ENCODE data around the gene NPHP4.

The NPHP4 gene

DNA sequence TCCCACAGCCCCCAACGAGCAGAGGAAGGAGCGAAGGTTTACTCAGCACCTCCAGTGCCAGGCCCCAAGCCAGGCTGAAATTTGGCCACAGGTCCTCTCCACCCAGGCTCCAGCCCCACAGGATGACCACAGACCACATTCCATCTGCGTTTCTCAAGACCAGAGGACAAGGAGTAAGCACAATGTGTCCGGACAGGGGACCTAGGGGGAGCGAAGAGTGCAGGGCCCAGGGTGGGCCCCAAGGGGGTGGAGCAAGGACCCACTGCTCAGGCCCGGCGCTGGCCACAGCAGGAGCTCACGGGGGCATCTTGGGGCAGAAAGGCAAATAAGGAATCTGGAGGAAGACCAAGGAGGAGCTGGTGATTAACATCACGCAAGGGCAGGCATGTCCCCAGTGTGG, 100.5 kb downstream of the NPHP4 start:
- no peak for DNase-seq (ENCODE audit: low read depth in 2 of 2)

DNA sequence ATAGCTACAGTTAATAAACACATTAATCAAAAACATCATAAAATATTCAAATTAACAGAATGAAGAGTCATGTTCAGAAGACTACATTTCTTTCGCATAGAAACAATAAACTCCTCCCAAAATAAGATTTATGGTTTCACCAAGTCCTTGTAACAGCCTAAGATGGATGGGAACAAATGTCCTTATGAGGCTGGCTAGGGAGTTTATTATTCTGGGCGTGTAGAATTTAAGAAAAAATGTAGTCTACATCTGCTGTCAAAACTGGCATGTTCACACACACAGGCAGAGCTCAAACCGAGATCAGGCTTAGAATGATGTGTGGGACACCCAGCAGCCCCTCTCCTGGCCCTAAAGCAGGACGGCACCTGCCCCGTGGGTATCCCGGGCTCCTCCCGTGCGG, 101.1 kb downstream of the NPHP4 start:
- no peak for DNase-seq (ENCODE audit: low read depth in 2 of 2)

- no peak for DNase-seq (ENCODE audit: low read depth in 2 of 2)
Measured at GRCh38 chr1:5890346-5891106, 101.7 kb downstream of the NPHP4 start.

DNA sequence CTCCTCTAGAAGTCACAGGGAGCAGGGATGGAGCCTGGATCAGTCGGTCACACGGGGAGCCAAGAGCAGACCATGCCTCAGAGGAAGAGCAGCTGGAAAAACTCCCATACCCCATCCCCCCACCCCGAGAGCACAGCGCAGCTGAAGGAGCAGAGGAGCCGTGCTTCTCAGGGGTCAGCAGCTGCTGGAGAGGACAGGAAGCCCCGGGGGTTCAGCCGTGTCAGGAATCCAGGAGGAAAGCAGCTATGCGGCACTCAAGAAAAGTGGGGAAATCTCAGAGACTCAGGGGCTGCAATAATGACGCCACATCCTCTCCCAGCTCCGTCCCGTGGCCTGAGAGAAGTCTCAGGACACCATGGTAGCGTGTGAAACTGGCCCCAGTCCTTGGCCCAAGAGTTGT, 102.3 kb downstream of the NPHP4 start:
- no peak for DNase-seq (ENCODE audit: low read depth in 2 of 2)

- no peak for DNase-seq (ENCODE audit: low read depth in 2 of 2)
Measured at GRCh38 chr1:5889462-5889861, 102.8 kb downstream of the NPHP4 start.

- no peak for DNase-seq (ENCODE audit: low read depth in 2 of 2)
Measured at GRCh38 chr1:5888606-5889211, 103.5 kb downstream of the NPHP4 start.

DNA sequence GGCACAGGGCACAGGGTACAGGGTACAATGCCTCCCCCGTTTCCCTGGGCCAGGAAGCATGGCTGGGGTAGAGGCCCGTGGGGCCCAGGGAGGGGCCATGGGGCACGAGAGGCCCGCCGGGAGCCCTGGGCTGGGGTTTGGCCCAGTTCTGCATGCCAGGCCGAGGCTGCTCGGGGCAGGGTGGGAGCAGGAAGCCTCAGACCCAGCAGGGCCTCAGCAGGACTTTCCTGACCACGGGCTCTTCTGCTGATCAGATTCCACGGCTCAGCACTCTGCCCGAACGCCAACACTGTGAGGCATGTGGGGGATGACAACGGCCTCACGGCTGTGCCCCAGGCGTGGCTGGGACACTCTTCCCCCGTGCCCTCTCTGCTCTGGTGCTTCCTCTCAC, 104.3 kb downstream of the NPHP4 start:
- DNase-seq (ENCODE audit: low read depth in 2 of 2), result no peak

DNA sequence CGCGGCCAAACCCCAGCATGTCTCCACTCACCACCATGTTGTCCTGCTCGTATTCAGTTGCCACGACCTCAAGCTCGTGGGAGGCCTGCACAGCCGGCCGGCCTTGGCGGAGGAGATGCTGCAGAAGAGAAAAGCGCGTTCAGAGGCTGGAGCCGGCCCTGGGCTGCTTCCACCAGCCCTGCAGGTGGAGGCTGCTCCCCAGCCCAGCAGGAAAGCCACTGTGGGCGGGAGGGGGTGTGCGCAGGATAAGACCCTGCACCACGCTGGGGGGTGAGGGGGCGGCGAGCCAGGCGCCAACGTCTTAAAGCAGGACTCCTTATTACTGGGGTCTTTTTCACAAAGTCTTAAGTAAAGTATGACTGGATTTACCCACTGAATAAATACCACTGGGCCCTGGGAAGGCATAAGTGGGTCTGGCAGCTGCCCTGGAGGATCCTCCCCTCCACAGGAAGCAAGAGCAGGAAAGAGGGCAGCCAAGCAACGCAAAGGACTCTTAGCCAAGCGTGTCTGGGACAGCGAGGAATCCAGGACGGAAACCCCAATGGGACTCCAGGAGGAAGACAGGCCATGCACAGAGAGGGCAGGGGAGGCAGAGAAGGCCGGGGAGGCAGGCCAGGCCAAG, 104.8 kb downstream of the NPHP4 start:
- DNase-seq (ENCODE audit: low read depth in 2 of 2), result no peak

GRCh38 chr1:5886541-5887348, 105.5 kb downstream of the NPHP4 start:
- no peak for DNase-seq (ENCODE audit: low read depth in 2 of 2)

DNA sequence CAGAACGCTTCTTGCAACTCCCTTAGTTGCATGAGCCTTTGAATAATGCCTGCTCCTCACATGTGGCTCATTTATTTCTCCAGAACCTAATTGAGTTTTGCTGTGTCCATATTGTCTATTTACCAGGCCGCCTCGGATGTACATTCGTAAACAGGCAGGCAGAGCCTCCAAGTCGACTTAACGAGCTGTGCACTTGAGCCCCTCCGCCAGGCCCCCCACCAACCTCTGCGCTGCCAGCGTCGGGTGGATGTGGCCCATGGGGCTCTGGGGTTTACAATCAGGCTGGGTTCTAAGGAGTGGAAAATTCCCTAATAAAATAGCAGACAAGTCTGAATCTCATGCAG, 106.1 kb downstream of the NPHP4 start:
- no peak for DNase-seq (ENCODE audit: low read depth in 2 of 2)

- DNase-seq (ENCODE audit: low read depth in 2 of 2), result no peak
Measured at GRCh38 chr1:5885471-5886139, 106.6 kb downstream of the NPHP4 start.

GRCh38 chr1:5884110-5884509, 108.1 kb downstream of the NPHP4 start:
- DNase-seq (ENCODE audit: low read depth in 2 of 2), result no peak

GRCh38 chr1:5883129-5884048, 108.8 kb downstream of the NPHP4 start:
- DNase-seq (ENCODE audit: low read depth in 2 of 2), result no peak

DNA sequence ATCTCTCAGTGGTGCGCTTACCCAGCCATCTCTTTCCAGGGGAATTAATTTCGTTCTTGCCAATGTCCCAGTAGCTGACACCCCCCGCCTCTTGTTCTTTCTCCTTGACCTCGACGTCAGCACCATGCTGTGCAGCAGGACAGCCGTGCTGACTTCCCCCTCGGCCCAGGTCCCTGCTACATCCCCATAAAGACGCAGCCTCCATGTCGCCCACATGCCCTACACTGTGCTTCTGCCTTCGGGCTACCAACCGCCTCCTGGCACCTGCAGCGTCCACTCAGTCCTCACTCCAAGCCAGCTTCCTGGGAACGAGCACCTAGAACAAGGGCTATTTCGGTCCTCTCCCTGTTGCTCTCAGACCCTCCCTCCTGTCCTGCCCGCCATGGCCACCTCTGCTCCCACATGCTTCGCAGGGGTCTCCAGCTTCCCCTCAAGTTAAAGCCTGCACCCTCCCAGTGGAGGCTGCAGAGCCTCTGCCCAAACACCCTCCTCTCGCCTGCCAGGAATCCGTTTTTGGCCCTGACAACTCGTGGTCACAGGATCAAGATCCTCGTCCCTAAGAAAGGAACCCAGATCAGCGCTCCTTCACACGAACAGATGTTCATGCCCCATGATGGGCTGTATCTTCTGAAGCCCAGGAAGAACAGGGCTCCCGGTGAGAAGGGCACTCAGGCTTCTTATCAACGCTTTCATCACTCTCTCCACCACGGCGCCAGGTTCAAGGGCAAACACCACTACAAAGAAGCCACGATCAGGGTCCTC, 109.7 kb downstream of the NPHP4 start:
- DNase-seq (ENCODE audit: low read depth in 2 of 2), result no peak

GRCh38 chr1:5881526-5882222, 110.6 kb downstream of the NPHP4 start:
- DNase-seq (ENCODE audit: low read depth in 2 of 2), result no peak

DNA sequence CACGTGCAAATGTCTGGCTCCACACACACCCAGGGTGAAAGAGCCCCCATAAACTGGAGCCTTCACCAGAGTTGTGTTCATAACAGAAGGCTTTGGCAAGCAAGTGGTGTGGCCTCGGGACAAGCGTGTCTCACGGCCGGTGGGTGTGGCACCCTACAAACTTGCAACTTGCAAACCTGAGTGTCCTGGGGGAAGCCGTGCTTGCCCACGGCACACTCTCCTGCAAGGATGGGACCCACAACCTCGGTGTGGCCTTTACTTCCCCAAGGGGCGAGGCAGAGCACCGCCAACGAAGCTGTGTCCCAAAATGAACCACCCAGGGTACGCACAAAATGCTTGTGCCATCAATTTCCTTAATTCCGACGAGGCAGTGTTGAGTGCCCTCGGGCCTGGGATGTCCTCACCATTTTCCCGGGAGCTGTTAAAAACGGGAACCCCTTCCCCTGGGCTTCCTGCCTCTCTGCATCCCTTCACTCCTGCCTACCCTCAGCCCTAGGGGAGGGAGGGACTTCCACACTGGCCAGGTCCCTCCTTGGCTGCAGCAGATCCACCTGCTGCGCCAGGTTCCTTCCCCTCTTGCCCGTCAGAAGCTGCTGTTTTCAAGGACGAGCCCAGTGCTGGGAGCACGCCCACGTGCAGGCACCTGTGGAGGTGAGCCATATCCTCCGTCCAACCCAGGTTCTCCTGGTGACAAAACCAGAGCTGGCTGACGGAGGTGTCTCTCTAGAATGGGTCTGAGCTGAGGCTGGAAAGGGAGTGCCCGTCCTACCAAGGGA, 111.4 kb downstream of the NPHP4 start:
- DNase-seq (ENCODE audit: low read depth in 2 of 2), result no peak

GRCh38 chr1:5879421-5879820, 112.8 kb downstream of the NPHP4 start:
- DNase-seq (ENCODE audit: low read depth in 2 of 2), result no peak

DNA sequence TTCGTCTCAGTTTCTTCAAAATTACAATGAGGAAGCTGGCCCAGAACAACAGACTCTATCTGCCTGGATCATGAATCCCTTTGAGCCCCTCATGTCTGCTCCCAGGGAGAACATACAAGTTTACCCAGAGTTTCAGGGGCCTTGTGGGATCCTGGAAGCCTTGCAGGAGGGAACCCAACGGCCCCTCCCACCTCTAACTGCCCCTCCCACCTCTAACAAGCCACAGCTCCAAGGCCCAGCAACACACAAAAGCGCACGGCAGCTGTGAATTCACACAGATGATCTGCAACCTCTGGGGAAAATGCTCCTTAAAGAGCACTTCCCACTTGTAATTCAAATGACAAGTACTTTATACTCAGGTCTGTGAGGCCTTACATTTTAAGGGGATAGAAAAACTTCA, 113.3 kb downstream of the NPHP4 start:
- DNase-seq (ENCODE audit: low read depth in 2 of 2), result no peak
